ENCODE data around the gene TFE3. TPM values are rescaled to one million over a fixed set of nuclear protein-coding genes. Genes with fewer than 3 reads are reported as not detected.
A peak's percentile ranks its signal among the peaks of the same experiment; 100 is the strongest.

The TFE3 gene
- total and polyA plus RNA-seq, 2 donors (not counting 3 experiments of a cell fraction or from before 2014, with no cell fraction given), result 22.3 to 37.1 TPM

DNA sequence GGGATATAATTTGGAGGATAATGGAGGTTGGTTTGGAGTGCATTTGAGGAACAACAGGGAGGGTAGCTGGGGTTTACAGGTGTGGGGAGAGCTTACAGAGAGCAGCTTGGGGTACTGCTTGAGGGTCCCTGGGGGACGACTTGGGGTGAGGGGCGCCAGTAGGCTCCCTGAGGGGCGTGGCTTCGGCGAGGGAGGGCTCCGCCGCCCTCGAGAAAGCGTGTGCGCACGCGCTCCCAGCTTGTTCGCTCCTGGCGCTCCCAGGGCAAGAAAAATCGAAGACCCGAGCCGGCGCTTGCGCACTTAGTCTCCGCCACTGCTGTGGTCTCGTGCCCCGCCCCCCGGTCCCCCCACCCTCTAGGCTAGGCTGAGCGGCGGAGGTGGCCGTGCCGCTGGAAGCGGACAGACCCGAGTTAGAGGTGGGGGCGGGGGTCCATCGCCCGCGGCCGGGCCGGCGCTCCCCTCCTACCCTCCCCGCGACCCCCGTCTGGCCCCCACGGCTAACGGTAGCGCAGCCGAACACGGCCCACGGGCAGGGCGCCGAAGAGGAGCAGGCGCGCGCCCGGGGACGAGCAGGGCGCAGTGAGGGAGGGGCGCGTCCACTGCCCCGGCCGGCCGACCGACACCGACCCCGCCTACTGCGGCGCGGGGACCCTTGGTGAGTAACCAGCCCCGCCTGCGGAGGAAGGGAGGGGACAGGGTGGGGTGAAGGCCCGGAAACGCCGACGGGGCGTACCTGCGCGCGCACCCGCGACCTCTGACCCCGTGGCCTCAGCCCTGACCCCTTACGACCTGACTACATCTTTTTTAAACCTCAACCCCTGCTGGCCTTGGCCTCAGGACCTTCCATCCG is 10.3 kb upstream of the TFE3 start:
- Histone ChIP-seq H3K27ac (ENCODE audit: insufficient read depth, low read depth, low read length) (no peak overlapping the region), H2AFZ (ENCODE audit: low read depth, low read length) (peak overlapping the region; percentile 41), H3K79me2 (ENCODE audit: control insufficient read depth, insufficient read depth, low read length) (no peaks in the 10 kb centered on the region), H3K9me3 (replicated peaks; ENCODE audit: control insufficient read depth, insufficient read depth, low read length) (no peaks in the 10 kb centered on the region), H3K4me1 (ENCODE audit: control insufficient read depth, extremely low read depth, insufficient read depth, low read length) (peaks cover 8% of the 10 kb centered on the region), H3K9me1 (replicated peaks; ENCODE audit: control insufficient read depth, extremely low read depth, insufficient read depth, low read length) (no peaks in the 10 kb centered on the region), H3K36me3 (ENCODE audit: control insufficient read depth in 2 of 2, extremely low read depth in 1 of 2, insufficient read depth in 2 of 2, low read length in 2 of 2) (no peaks in the 10 kb centered on the region), H3K9ac (replicated peaks; ENCODE audit: extremely low read depth, insufficient read depth, low read length) (no peak overlapping the region), H3K27me3 (ENCODE audit: control insufficient read depth in 2 of 2, insufficient read depth in 2 of 2, low read length in 2 of 2) (no peaks in the 10 kb centered on the region), H3K4me2 (ENCODE audit: insufficient read depth, low read length) (peak overlapping the region; percentile 49), H3K4me3 (replicated peaks in 1 of 3; ENCODE audit: insufficient read depth in 1 of 3, low read depth in 1 of 3, low read length in 3 of 3) (peak overlapping the region; percentile 17 to 83 (median 54)), H4K20me1 (replicated peaks; ENCODE audit: control insufficient read depth, extremely low read depth, insufficient read depth, low read length) (no peaks in the 10 kb centered on the region)
- ChIA-PET POLR2A (interaction anchor here (1.1 kb wide), 1 partner anchor 10 kb away, joined by 5 read pairs; the partner anchor contains the start of gene TFE3), CTCF (no interaction called here)
- DNase-seq (ENCODE audit: low read depth, low spot score), result peak; percentile 67
- intact Hi-C loops (cut with micrococcal nuclease) (no loop called here), dilution Hi-C loops (cut with MboI; ENCODE audit: extremely low pct_ligation_motif_present, low sequenced_read_pairs) (no loop called here)
- no TSS peak for BruUV-seq (replicated peaks)
- peak; percentile 83 for FAIRE-seq
- TF ChIP-seq EZH2 (IDR thresholded peaks at IDR 0.05; ENCODE audit: borderline replicate concordance, low read depth, low read length, severe bottlenecking), result no peak
- no peak for TF ChIP-seq FOS (IDR thresholded peaks at IDR 0.05; ENCODE audit: borderline replicate concordance, insufficient read depth, low read length)
- TF ChIP-seq, protein P1, sequence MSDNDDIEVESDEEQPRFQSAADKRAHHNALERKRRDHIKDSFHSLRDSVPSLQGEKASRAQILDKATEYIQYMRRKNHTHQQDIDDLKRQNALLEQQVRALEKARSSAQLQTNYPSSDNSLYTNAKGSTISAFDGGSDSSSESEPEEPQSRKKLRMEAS (IDR thresholded peaks at IDR 0.05; ENCODE audit: insufficient read depth, insufficient read length), result no peak
- no peak for TF ChIP-seq JUN (IDR thresholded peaks at IDR 0.05; ENCODE audit: borderline replicate concordance, insufficient read depth, insufficient read length, low read depth)
- TF ChIP-seq GATA2 (IDR thresholded peaks at IDR 0.05; ENCODE audit: insufficient read depth, insufficient read length, low read depth, low read length), result no peak
- TF ChIP-seq POLR2AphosphoS5 (IDR thresholded peaks at IDR 0.05; ENCODE audit: insufficient read depth, low read depth, low read length), result no peak
- TF ChIP-seq POLR2A (IDR thresholded peaks at IDR 0.05; ENCODE audit: low read depth, low read length), result no peak
- TF ChIP-seq MYC (IDR thresholded peaks at IDR 0.05; ENCODE audit: low read depth, low read length), result no peak
- no peak for TF ChIP-seq CTCF (IDR thresholded peaks at IDR 0.05; ENCODE audit: extremely low read depth in 1 of 2, insufficient read depth in 1 of 2, low read depth in 1 of 2, low read length in 2 of 2)
